ENCODE results near the gene ZBTB7A. TPM values are rescaled to one million over a fixed set of nuclear protein-coding genes. Genes with fewer than 3 reads are reported as not detected.

ZBTB7A gene
- total RNA-seq, 1 donor from 2014 or later = 41.6 TPM

- intact Hi-C loops (cut with micrococcal nuclease) = no loop called here
Observed at GRCh38 chr19:4094761-4095487, 28.2 kb upstream of the ZBTB7A start.

DNA sequence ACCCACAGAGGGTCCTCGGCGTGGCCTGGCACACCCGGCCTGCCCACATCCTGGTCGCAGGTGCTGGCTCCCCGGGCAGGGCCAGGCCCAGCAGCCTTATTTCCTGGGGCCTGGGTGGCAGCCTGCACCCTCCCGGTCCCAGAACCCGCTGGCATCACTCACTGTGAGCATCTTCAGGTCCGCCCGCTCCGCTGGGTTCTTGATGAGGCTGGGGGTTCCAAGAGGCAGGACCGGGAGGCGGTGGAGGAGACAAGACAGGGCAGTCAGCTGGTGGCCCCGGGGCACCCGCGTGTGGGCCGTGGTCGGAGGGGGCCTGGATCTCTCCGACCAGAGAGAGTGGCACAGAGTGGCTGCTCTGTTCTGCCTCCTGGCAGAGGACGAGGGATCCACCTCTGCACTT, 27.6 kb upstream of the ZBTB7A start:
- intact Hi-C loops (cut with micrococcal nuclease) = no loop called here

GRCh38 chr19:4093643-4094175, 27.0 kb upstream of the ZBTB7A start:
- intact Hi-C loops (cut with micrococcal nuclease) = no loop called here

GRCh38 chr19:4090356-4091220, 23.9 kb upstream of the ZBTB7A start:
- intact Hi-C loops (cut with micrococcal nuclease) = no loop called here

DNA sequence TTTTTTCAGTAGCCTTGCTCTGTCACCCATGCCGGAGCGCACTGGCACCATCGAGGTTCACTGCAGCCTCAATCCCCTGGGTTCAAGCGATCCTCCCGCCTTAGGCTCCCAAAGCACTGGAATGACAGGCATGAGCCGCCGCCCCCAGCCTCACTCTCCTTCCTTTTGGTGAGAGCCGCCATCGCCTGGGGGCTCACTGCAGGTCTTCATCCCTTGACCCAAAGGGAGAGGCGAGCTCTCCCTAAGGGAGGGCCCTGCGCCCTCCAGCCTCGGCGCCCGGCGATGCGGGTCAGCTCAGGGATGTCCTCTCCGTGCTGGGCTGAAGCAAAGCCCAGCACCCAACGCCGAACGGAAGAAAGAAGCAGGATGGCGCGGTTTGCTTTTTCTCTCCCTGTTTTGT, 23.2 kb upstream of the ZBTB7A start:
- intact Hi-C loops (cut with micrococcal nuclease) = loop anchor here (1.0 to 5.0 kb wide), 4 partner anchors 15 to 47 kb away; partner anchors contain the start of genes MAP2K2 and ZBTB7A

- intact Hi-C loops (cut with micrococcal nuclease) = loop anchor here (1.0 to 5.0 kb wide), 4 partner anchors 16 to 48 kb away; partner anchors contain the start of genes MAP2K2 and ZBTB7A
Observed at GRCh38 chr19:4089400-4089908, 22.8 kb upstream of the ZBTB7A start.

DNA sequence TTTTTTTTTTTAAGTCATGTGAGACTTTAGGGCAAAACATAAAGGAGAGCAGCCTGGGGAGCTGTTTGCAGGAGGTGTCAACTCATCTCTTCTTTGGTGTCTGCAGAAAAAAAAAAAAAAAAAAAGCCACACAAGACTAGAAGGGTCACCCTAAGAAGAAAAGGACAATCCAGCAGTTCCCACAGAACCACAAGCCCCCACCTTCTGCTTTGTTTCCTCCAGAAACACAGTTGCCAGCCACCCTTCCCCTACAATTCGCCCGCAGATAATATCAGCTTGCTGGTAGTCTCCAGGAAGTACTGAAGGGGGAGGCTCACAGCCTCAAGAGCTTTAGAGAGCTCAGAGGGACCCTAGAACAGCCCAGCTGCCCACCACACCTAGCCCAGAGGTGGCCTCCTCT, 22.3 kb upstream of the ZBTB7A start:
- intact Hi-C loops (cut with micrococcal nuclease) = loop anchor here (1.0 to 5.0 kb wide), 4 partner anchors 16 to 48 kb away; partner anchors contain the start of genes MAP2K2 and ZBTB7A

DNA sequence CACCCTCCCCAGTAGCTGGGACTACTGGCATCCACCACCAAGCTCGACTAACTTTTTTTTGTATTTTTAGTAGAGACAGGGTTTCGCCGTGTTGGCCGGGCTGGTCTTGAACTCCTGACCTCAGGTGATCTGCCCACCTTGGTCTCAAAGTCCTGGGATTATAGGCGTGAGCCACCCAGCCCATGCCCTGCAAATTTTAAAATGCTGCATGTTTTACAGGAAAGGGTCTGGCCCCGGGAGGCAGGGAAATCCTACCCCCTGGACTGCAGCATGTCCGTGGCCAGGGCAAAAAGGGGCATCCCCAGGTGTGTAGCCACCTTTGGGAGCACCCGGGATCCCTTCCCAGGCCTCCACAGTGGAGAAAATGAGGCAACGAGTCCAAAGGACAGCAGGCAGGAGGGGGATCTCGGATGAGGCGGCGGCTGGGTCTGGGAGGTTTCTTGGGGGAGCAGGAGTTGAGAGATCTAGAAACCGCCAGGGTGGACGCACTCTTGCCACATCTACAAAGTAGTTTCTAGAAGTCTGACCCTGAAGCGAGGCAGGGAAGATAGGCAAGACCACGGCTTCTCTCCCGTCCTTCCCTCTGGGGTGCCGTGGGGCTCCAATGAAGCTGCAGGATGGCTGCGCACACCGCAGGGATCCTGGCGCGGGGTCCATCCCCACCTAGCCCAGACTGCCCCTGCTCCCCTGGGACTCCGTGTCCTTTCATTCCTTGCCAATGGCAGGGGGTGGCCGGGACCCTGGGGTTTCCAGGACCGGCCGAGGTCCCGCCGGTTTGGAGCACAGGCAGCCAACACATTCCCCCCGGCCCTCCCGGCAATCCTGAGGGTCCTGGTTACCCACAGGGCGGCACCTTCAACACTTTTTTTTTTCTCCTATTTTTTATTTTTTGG, 21.3 kb upstream of the ZBTB7A start:
- intact Hi-C loops (cut with micrococcal nuclease) = loop anchor here (5.0 kb wide), 2 partner anchors 34 to 49 kb away; partner anchors contain the start of gene MAP2K2

- intact Hi-C loops (cut with micrococcal nuclease) = loop anchor here (5.0 kb wide), 2 partner anchors 36 to 51 kb away; partner anchors contain the start of gene MAP2K2
Observed at GRCh38 chr19:4086411-4086867, 19.7 kb upstream of the ZBTB7A start.

DNA sequence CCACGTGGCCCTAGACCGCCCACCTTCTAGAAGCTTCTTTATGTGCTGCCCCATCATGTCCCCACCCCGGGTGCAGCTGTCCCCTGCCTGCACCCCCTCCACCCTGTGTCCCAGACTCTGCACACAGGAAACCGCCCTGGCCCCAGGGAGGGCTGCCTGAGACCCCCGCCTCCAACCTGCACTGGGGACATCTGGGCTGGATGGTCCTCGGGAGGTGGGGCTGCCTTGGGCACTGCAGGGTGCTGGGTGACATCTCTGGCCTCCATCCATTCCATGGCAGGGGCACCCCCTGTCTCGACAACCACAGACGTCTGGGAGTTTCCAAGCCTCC, 17.8 kb upstream of the ZBTB7A start:
- intact Hi-C loops (cut with micrococcal nuclease) = no loop called here

DNA sequence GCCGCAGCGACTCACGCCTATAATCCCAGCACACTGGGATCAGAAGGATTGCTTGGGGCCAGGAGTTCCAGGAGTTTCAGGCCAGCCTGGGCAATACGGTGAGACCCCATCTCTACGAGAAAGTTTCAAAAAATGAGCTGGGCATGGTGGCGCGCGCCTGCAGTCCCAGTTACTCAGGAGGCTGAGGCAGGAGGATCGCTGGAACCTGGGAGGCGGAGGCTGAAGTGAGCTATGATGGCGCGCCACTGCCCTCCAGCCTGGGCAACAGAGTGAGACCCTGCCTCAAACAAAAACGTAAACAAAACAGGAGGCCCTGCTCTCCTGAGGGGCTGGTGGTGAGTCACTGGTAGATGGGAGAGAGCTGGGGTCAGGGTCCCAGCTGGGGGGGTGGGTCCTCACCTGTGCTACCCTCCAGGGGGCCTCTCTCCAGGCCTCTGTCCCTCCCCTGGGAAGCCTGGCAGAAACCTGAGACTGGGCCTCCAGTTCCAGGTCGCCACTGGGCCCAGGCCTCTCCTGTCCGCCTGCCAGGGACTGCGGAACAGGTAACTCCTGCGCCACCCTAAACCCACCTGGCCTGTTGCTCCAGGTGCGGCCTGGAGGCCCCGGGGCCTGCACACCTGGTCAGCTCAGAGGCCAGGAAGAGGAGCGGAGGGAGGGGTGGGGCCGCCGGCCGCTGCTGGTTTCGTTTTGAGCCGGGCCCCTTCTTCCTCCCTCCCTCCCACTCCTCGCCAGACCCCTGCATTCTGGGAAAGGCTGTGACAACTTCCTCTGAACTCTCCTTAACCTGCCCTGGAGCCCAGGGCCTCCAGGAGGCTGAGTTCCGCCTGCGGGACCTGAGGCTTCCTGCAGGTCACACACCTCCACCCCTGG, 17.2 kb upstream of the ZBTB7A start:
- intact Hi-C loops (cut with micrococcal nuclease) = no loop called here

DNA sequence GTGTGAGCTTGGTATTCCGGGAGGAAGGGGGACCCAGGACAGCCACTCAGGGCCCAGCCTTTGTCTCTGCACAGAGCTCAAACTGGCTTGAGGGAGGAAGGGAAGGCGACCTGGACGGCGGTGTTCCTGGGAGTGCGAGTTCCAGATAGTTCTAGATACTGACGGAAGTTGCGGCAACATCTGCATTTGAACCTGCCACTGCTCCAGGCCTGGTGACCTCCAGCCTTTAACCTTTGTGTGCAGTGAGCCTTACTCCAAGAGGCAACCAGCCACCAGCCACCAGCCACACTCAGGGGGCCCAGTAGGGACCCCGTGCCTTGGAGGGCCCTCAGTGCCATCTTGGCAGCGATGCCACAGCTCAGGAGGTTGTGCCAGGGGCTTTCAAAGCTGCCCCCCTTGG, 15.5 kb upstream of the ZBTB7A start:
- intact Hi-C loops (cut with micrococcal nuclease) = no loop called here

- intact Hi-C loops (cut with micrococcal nuclease) = no loop called here
Observed at GRCh38 chr19:4081441-4082129, 14.9 kb upstream of the ZBTB7A start.

DNA sequence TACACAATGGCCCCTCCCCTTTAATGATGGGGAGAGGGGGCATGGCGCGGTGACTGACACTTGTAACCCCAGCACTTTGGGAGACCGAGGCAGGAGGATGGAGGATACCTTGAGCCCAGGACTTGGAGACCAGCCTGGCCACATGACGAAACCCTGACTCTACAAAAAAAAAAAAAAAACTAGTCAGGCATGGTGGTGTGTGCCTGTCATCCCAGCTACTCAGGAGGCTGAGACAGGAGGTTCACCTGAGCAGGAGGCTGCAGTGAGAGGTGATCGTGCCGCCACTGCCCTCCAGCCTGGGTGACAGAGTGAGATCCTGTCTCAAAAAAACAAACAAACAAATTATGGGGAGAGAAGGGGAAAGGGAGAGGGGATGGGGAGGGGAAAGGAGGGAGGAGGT, 13.8 kb upstream of the ZBTB7A start:
- intact Hi-C loops (cut with micrococcal nuclease) = no loop called here

- intact Hi-C loops (cut with micrococcal nuclease) = no loop called here
Observed at GRCh38 chr19:4077800-4078684, 11.3 kb upstream of the ZBTB7A start.

- intact Hi-C loops (cut with micrococcal nuclease) = no loop called here
Observed at GRCh38 chr19:4077007-4077374, 10.3 kb upstream of the ZBTB7A start.

GRCh38 chr19:4075373-4075772, 8.7 kb upstream of the ZBTB7A start:
- intact Hi-C loops (cut with micrococcal nuclease) = no loop called here

- intact Hi-C loops (cut with micrococcal nuclease) = no loop called here
Observed at GRCh38 chr19:4071610-4072009, 4.9 kb upstream of the ZBTB7A start.

Measured in T-helper 2 cell treated with Interferon-gamma antibody and Interleukin-4, amounts not matched to agents 100 ng/mL and 5 ng/mL, for 36 hours (primary cell).